B cell (primary cell): ENCODE results near the gene COL11A1. TPM values are rescaled to one million over a fixed set of nuclear protein-coding genes. Genes with fewer than 3 reads are reported as not detected.

Experiments used
- ATAC-seq: fragments of 200-7000 bp; cut with Tn5 transposase; one replicate; pipeline ENCODE4 v1.10.0; 2021; ENCODE audit warnings: low read depth, mild to moderate bottlenecking, moderate number of reproducible peaks, moderate library complexity
- CTCF ChIA-PET: fragments of 350-600 bp; sonication (Branson Sonifier 250); formaldehyde crosslinking; loops from one replicate; lab custom pipeline; 2021; ENCODE audit warnings: antibody characterized with exemption, inconsistent platforms; lab: Charles Lee
- POLR2A ChIA-PET: fragments of 350-600 bp; sonication (Branson Sonifier 250); formaldehyde crosslinking; loops from one replicate; lab custom pipeline; 2021; ENCODE audit warnings: antibody characterized with exemption; lab: Charles Lee
- DNase-seq: peaks from one replicate; pipeline ENCODE4 v3.0.0; 2013
- H2AFZ ChIP-seq: 2 replicates; pipeline ENCODE4 v1.6.1; 2012; ENCODE audit warnings: mild to moderate bottlenecking, low read depth, low read length; ENCODE audit not compliant: insufficient read depth, poor library complexity, severe bottlenecking
- H3K27ac ChIP-seq, 2 donors: 1 replicate in 1 of 2; 2 replicates in 1 of 2; pipeline ENCODE4 v1.5.1; 2012 to 2013; ENCODE audit warnings: low read length in 2 of 2, mild to moderate bottlenecking in 2 of 2, moderate library complexity in 1 of 2
- H3K27me3 ChIP-seq, 4 experiments: fragments of 200-600 bp in 1 of 4; sonication (generic) in 1 of 4; replicated peaks in 1 of 4; 1 replicate in 2 of 4; 2 replicates in 2 of 4; pipeline versions ENCODE4 v1.6.1 to v1.7.0; 2013 to 2016; ENCODE audit warnings: low read length in 3 of 4, mild to moderate bottlenecking in 2 of 4, mixed read lengths in 1 of 4, moderate library complexity in 1 of 4; ENCODE audit not compliant: insufficient read depth in 4 of 4, control insufficient read depth in 3 of 4; ENCODE audit errors: control extremely low read depth in 1 of 4
- H3K36me3 ChIP-seq, 2 experiments: replicated peaks in 1 of 2; 1 replicate in 1 of 2; 2 replicates in 1 of 2; pipeline versions ENCODE4 v1.6.1 to v1.7.1; 2013; ENCODE audit warnings: low read length in 1 of 2; ENCODE audit not compliant: insufficient read depth in 2 of 2, control insufficient read depth in 1 of 2; ENCODE audit errors: control extremely low read depth in 1 of 2, extremely low read depth in 1 of 2
- H3K4me1 ChIP-seq, 2 donors: fragments of 200-600 bp in 1 of 2; sonication (generic) in 1 of 2; 1 replicate in 1 of 2; 2 replicates in 1 of 2; pipeline versions ENCODE4 v1.5.1 to v1.6.1; 2013 to 2017; ENCODE audit warnings: low read length in 2 of 2; ENCODE audit not compliant: control insufficient read depth in 2 of 2, insufficient read depth in 2 of 2
- H3K4me2 ChIP-seq: replicated peaks from 2 replicates; pipeline ENCODE3; 2012; ENCODE audit warnings: mild to moderate bottlenecking, low read depth, low read length; ENCODE audit not compliant: poor library complexity, severe bottlenecking
- H3K4me3 ChIP-seq, 5 experiments: fragments of 200-600 bp in 1 of 5; sonication (generic) in 1 of 5; 1 replicate in 3 of 5; 2 replicates in 2 of 5; pipeline versions ENCODE4 v1.5.1 to v1.7.0; 2011 to 2016; ENCODE audit warnings: low read length in 4 of 5, mild to moderate bottlenecking in 4 of 5, low read depth in 2 of 5, control low read depth in 1 of 5, moderate library complexity in 1 of 5; ENCODE audit not compliant: insufficient read depth in 1 of 5; ENCODE audit errors: control extremely low read depth in 1 of 5, extremely low read depth in 1 of 5
- H3K79me2 ChIP-seq: fragments of 200-600 bp; sonication (generic); one replicate; pipeline ENCODE4 v1.6.0; 2016; ENCODE audit warnings: low read length; ENCODE audit not compliant: control insufficient read depth, insufficient read depth
- H3K9ac ChIP-seq: fragments of 200-600 bp; sonication (generic); 2 replicates; pipeline ENCODE4 v1.6.1; 2017; ENCODE audit warnings: mild to moderate bottlenecking, low read length, moderate library complexity
- H3K9me3 ChIP-seq, 3 donors: one replicate each; pipeline versions ENCODE4 v1.6.1 to v1.7.1; 2013; ENCODE audit warnings: low read length in 2 of 3; ENCODE audit not compliant: control insufficient read depth in 2 of 3, insufficient read depth in 1 of 3; ENCODE audit errors: control extremely low read depth in 1 of 3
- H4K20me1 ChIP-seq: 2 replicates; pipeline ENCODE4 v1.6.0; 2012; ENCODE audit warnings: mild to moderate bottlenecking, low read length; ENCODE audit not compliant: insufficient read depth, control insufficient read depth, poor library complexity, severe bottlenecking
- H3K27ac Mint-ChIP-seq: one replicate; pipeline ENCODE4 v1.8.0; 2021; ENCODE audit warnings: mixed read lengths
- H3K27me3 Mint-ChIP-seq: one replicate; pipeline ENCODE4 v1.8.0; 2021; ENCODE audit warnings: mixed read lengths
- H3K4me1 Mint-ChIP-seq: one replicate; pipeline ENCODE4 v1.8.0; 2021; ENCODE audit warnings: mixed read lengths
- H3K4me3 Mint-ChIP-seq: one replicate; pipeline ENCODE4 v1.8.0; 2021; ENCODE audit warnings: mixed read lengths
- H3K9me3 Mint-ChIP-seq: one replicate; pipeline ENCODE4 v1.8.0; 2022; ENCODE audit warnings: mixed read lengths; ENCODE audit not compliant: insufficient read depth
- EZH2 ChIP-seq: IDR thresholded peaks from 2 replicates; pipeline ENCODE4 v1.6.1; 2012; ENCODE audit warnings: borderline replicate concordance, low read depth, mild to moderate bottlenecking, moderate library complexity, low read length; ENCODE audit not compliant: insufficient read depth, poor library complexity, severe bottlenecking
- WGBS: methylation state at CpG from one replicate; pipeline ENCODE4 v1.1.5; 2013; ENCODE audit warnings: missing lambda C conversion rate; ENCODE audit not compliant: insufficient coverage; 5-methylcytosine and 5-hydroxymethylcytosine counted together
- intact Hi-C: fragments of 100-400 bp; cut with micrococcal nuclease; formaldehyde crosslinking; loops from one replicate; pipeline ENCODE4 v1.10.0; 2022
- polyA plus RNA-seq: library from polyadenylated mRNA; depleted of rRNA; stranded (reverse); fragments of >200 nt; gene quantifications from 2 replicates; pipeline ENCODE4 v1.2.3, GENCODE V29; 2012
- total RNA-seq, 2 donors: library from RNA; stranded (reverse); fragments of 120-200 nt in 1 of 2; gene quantifications; 1 replicate in 1 of 2; 2 replicates in 1 of 2; pipeline versions ENCODE4 v1.2.3 to v1.2.4, GENCODE V29; 2013 to 2022
- TF ChIP-seq, protein P1 (sequence below): fragments of 200-600 bp; IDR thresholded peaks from one replicate; pipeline ENCODE4 v1.8.0; 2022; ENCODE audit warnings: antibody characterized with exemption, mild to moderate bottlenecking

COL11A1 gene
- total and polyA plus RNA-seq, 2 donors (not counting 1 experiment from before 2014, with no cell fraction given) = not detected

DNA sequence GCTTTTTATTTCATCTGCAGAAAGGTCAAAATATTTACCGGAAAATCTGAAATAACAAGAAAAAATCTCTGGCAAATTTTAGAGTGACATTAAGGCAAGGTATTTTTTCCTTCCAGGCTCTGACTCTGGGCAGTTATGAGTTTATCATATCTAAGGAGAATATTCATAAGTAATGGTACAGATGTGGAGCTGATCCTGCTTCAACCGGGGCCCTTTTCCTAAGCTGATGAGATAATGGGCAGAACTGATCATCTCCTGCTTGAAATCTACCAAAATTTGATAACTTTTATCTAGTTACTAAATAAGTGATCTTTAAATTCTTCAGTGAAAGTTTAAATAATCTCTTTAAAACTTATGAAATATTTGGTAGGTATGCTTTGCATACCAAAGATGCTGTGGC lies 211.6 kb downstream of the COL11A1 start:
- no peak overlapping the region for H3K4me2 ChIP-seq
- H3K79me2 ChIP-seq = no peaks in the 10 kb centered on the region
- no peaks in the 10 kb centered on the region for H4K20me1 ChIP-seq
- ATAC-seq = no peak
- no peak overlapping the region for H3K4me3 ChIP-seq
- H3K4me1 ChIP-seq = no peaks in the 10 kb centered on the region
- Mint-ChIP-seq H3K27ac (no peak overlapping the region), H3K4me3 (no peak overlapping the region), H3K4me1 (no peaks in the 10 kb centered on the region), H3K27me3 (no peaks in the 10 kb centered on the region), H3K9me3 (no peaks in the 10 kb centered on the region)
- TF ChIP-seq, protein P1, sequence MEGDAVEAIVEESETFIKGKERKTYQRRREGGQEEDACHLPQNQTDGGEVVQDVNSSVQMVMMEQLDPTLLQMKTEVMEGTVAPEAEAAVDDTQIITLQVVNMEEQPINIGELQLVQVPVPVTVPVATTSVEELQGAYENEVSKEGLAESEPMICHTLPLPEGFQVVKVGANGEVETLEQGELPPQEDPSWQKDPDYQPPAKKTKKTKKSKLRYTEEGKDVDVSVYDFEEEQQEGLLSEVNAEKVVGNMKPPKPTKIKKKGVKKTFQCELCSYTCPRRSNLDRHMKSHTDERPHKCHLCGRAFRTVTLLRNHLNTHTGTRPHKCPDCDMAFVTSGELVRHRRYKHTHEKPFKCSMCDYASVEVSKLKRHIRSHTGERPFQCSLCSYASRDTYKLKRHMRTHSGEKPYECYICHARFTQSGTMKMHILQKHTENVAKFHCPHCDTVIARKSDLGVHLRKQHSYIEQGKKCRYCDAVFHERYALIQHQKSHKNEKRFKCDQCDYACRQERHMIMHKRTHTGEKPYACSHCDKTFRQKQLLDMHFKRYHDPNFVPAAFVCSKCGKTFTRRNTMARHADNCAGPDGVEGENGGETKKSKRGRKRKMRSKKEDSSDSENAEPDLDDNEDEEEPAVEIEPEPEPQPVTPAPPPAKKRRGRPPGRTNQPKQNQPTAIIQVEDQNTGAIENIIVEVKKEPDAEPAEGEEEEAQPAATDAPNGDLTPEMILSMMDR = no peak
- no peak for TF ChIP-seq EZH2
- H3K27ac ChIP-seq = no peak overlapping the region
- no CpG with 5 or more reads among the region's 2 CpGs for WGBS
- no peak overlapping the region for H3K9ac ChIP-seq
- no peak for DNase-seq
- ChIA-PET POLR2A (no interaction called here), CTCF (no interaction called here)
- H3K9me3 ChIP-seq = no peaks in the 10 kb centered on the region
- intact Hi-C loops = no loop called here
- H3K27me3 ChIP-seq = no peaks in the 10 kb centered on the region
- H2AFZ ChIP-seq = no peak overlapping the region
- H3K36me3 ChIP-seq = no peaks in the 10 kb centered on the region

DNA sequence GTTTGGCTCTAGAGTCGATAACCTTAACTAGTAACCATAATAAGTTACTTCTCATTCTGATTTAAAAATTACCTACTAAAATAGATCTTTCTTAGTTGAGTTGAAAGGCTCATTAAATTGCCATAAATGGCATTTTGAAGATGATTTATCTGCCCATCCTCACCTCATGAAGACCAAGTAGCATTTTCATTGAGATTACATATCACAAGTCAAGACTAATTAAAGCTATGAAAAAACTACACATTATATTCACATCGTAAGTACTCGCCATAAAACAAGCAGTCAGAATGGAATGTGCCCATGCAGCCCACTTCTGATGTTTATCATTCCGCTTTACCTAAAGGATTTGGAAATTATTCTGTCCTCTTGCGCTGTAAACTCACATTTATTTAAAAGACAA lies 212.0 kb downstream of the COL11A1 start:
- ChIA-PET POLR2A (no interaction called here), CTCF (no interaction called here)
- no peak overlapping the region for H3K4me3 ChIP-seq

More for the DNA sequence above, 212.0 kb downstream of the COL11A1 start:
- Histone ChIP-seq H3K4me1 (no peaks in the 10 kb centered on the region), H3K27me3 (no peaks in the 10 kb centered on the region), H2AFZ (no peak overlapping the region), H3K27ac (no peak overlapping the region), H3K79me2 (no peaks in the 10 kb centered on the region), H3K4me2 (no peak overlapping the region), H3K9ac (no peak overlapping the region), H3K36me3 (no peaks in the 10 kb centered on the region), H3K9me3 (no peaks in the 10 kb centered on the region), H4K20me1 (no peaks in the 10 kb centered on the region)
- no peak overlapping the region for H3K27ac Mint-ChIP-seq
- DNase-seq (no peak), ATAC-seq (no peak)
- TF ChIP-seq, protein P1 = no peak
- no peak for TF ChIP-seq EZH2
- no peaks in the 10 kb centered on the region for H3K9me3 Mint-ChIP-seq
- H3K4me1 Mint-ChIP-seq = no peaks in the 10 kb centered on the region
- H3K4me3 Mint-ChIP-seq = no peak overlapping the region
- no peaks in the 10 kb centered on the region for H3K27me3 Mint-ChIP-seq
- 83% methylated on average over 2 of the region's 5 CpGs for WGBS
- intact Hi-C loops = no loop called here
